ENCODE measurements around the gene ARGFX. TPM values are rescaled to one million over a fixed set of nuclear protein-coding genes. Genes with fewer than 3 reads are reported as not detected.

Gene ARGFX
- total and polyA plus RNA-seq, 2 of the 13 experiments (the other 11 are each of a cell fraction or from before 2014, with no cell fraction given): not detected

DNA sequence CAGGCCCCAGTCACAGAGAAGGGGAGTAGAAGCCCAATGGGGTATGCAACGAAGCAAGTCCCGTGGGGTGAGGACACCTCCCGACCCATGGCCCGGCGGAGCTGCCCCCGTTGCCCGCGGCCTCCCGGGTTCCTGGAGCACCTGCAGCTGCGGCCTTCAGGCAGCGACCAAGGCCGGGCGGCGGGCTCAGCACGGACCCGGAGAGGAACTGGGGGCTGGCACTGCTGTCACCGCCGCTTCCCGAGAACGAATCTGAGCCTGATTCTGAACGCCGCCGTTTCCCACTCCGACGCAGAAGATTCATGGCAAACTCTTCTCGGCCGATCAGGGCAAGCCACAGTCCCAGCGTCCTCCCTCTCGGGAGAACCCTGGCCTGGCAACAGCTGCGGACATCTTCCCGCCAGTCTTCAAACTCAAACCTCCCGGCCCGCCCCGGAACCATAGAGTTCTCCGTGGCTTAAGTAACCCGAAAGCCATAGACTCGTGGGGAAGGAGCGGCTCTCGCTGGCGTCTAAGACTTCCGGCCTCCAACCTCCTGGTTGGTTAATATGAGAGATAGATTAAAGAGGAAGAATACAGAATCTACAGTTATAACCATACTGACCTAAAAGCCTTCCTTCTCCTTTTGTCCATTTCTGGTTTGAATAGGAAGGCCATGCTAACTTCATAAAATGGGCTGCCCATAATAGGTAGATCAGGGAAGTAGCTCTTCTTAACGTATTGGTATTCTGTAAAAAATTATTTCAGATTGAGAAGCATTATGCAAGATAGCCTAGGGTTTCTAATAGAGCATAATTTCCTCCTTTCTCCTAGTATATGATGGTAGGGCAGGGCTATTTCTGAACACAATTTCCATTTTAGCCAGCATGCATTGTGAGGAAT is 21.9 kb upstream of the ARGFX start, which contains the start of gene POLQ (continued):
- TF ChIP-seq HIC2 (CRISPR knock-in tag; IDR thresholded peaks at IDR 0.05; ENCODE audit: low read depth) (no peak), DPF2 (CRISPR knock-in tag; IDR thresholded peaks at IDR 0.05; ENCODE audit: borderline replicate concordance, low read depth) (no peak), NR2F2 (IDR thresholded peaks at IDR 0.05; ENCODE audit: borderline replicate concordance, low read depth) (no peak; the same call in 1 of the 2 replicates), HBP1 (CRISPR knock-in tag; IDR thresholded peaks at IDR 0.05; ENCODE audit: low read depth) (peak; percentile 89), ZNF468 (CRISPR knock-in tag; IDR thresholded peaks at IDR 0.05) (no peak)
- TF ChIP-seq, protein P1, sequence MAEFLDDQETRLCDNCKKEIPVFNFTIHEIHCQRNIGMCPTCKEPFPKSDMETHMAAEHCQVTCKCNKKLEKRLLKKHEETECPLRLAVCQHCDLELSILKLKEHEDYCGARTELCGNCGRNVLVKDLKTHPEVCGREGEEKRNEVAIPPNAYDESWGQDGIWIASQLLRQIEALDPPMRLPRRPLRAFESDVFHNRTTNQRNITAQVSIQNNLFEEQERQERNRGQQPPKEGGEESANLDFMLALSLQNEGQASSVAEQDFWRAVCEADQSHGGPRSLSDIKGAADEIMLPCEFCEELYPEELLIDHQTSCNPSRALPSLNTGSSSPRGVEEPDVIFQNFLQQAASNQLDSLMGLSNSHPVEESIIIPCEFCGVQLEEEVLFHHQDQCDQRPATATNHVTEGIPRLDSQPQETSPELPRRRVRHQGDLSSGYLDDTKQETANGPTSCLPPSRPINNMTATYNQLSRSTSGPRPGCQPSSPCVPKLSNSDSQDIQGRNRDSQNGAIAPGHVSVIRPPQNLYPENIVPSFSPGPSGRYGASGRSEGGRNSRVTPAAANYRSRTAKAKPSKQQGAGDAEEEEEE (CRISPR knock-in tag; IDR thresholded peaks at IDR 0.05; ENCODE audit: borderline replicate concordance): no peak
- TF ChIP-seq, protein P2, sequence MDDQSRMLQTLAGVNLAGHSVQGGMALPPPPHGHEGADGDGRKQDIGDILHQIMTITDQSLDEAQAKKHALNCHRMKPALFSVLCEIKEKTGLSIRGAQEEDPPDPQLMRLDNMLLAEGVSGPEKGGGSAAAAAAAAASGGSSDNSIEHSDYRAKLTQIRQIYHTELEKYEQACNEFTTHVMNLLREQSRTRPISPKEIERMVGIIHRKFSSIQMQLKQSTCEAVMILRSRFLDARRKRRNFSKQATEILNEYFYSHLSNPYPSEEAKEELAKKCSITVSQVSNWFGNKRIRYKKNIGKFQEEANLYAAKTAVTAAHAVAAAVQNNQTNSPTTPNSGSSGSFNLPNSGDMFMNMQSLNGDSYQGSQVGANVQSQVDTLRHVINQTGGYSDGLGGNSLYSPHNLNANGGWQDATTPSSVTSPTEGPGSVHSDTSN (CRISPR knock-in tag; IDR thresholded peaks at IDR 0.05; ENCODE audit: borderline replicate concordance): no peak
- TF ChIP-seq, protein P3, sequence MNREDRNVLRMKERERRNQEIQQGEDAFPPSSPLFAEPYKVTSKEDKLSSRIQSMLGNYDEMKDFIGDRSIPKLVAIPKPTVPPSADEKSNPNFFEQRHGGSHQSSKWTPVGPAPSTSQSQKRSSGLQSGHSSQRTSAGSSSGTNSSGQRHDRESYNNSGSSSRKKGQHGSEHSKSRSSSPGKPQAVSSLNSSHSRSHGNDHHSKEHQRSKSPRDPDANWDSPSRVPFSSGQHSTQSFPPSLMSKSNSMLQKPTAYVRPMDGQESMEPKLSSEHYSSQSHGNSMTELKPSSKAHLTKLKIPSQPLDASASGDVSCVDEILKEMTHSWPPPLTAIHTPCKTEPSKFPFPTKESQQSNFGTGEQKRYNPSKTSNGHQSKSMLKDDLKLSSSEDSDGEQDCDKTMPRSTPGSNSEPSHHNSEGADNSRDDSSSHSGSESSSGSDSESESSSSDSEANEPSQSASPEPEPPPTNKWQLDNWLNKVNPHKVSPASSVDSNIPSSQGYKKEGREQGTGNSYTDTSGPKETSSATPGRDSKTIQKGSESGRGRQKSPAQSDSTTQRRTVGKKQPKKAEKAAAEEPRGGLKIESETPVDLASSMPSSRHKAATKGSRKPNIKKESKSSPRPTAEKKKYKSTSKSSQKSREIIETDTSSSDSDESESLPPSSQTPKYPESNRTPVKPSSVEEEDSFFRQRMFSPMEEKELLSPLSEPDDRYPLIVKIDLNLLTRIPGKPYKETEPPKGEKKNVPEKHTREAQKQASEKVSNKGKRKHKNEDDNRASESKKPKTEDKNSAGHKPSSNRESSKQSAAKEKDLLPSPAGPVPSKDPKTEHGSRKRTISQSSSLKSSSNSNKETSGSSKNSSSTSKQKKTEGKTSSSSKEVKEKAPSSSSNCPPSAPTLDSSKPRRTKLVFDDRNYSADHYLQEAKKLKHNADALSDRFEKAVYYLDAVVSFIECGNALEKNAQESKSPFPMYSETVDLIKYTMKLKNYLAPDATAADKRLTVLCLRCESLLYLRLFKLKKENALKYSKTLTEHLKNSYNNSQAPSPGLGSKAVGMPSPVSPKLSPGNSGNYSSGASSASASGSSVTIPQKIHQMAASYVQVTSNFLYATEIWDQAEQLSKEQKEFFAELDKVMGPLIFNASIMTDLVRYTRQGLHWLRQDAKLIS (CRISPR knock-in tag; IDR thresholded peaks at IDR 0.05): no peak
- TF ChIP-seq, protein P4, sequence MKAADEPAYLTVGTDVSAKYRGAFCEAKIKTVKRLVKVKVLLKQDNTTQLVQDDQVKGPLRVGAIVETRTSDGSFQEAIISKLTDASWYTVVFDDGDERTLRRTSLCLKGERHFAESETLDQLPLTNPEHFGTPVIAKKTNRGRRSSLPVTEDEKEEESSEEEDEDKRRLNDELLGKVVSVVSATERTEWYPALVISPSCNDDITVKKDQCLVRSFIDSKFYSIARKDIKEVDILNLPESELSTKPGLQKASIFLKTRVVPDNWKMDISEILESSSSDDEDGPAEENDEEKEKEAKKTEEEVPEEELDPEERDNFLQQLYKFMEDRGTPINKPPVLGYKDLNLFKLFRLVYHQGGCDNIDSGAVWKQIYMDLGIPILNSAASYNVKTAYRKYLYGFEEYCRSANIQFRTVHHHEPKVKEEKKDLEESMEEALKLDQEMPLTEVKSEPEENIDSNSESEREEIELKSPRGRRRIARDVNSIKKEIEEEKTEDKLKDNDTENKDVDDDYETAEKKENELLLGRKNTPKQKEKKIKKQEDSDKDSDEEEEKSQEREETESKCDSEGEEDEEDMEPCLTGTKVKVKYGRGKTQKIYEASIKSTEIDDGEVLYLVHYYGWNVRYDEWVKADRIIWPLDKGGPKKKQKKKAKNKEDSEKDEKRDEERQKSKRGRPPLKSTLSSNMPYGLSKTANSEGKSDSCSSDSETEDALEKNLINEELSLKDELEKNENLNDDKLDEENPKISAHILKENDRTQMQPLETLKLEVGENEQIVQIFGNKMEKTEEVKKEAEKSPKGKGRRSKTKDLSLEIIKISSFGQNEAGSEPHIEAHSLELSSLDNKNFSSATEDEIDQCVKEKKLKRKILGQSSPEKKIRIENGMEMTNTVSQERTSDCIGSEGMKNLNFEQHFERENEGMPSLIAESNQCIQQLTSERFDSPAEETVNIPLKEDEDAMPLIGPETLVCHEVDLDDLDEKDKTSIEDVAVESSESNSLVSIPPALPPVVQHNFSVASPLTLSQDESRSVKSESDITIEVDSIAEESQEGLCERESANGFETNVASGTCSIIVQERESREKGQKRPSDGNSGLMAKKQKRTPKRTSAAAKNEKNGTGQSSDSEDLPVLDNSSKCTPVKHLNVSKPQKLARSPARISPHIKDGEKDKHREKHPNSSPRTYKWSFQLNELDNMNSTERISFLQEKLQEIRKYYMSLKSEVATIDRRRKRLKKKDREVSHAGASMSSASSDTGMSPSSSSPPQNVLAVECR (CRISPR knock-in tag; IDR thresholded peaks at IDR 0.05; ENCODE audit: borderline replicate concordance): peak; percentile 100

All from HepG2 (cell line).